Large intestine (tissue), 3 donors: ENCODE measurements around the gene MYD88. TPM values are rescaled to one million over a fixed set of nuclear protein-coding genes. Genes with fewer than 3 reads are reported as not detected.

ENCODE experiments used
- DNase-seq, 2 donors: peaks; one replicate each; pipeline versions ENCODE4 v3.0.0 to v3.0.0-alpha.2; 2013
- H3K27ac ChIP-seq: one replicate; pipeline ENCODE4 v1.5.1; 2013; ENCODE audit warnings: low read length
- H3K27me3 ChIP-seq: 2 replicates; pipeline ENCODE4 v1.6.1; 2013; ENCODE audit warnings: low read length; ENCODE audit not compliant: control insufficient read depth, insufficient read depth
- H3K36me3 ChIP-seq: 2 replicates; pipeline ENCODE4 v1.6.1; 2013; ENCODE audit warnings: low read length; ENCODE audit not compliant: control insufficient read depth, insufficient read depth
- H3K4me1 ChIP-seq: one replicate; pipeline ENCODE4 v1.6.1; 2013; ENCODE audit warnings: low read length; ENCODE audit not compliant: control insufficient read depth, insufficient read depth
- H3K4me3 ChIP-seq: one replicate; pipeline ENCODE4 v1.5.1; 2013; ENCODE audit warnings: low read length
- H3K9me3 ChIP-seq: one replicate; pipeline ENCODE4 v1.6.1; 2013; ENCODE audit warnings: mild to moderate bottlenecking, low read depth, low read length, moderate library complexity; ENCODE audit not compliant: control insufficient read depth
- WGBS: methylation state at CpG from one replicate; pipeline ENCODE4 v1.1.5; 2013; ENCODE audit warnings: low lambda C conversion rate; ENCODE audit not compliant: insufficient coverage; 5-methylcytosine and 5-hydroxymethylcytosine counted together
- polyA plus RNA-seq: library from polyadenylated mRNA; unstranded; fragments of 120-200 nt; gene quantifications from one replicate; pipeline ENCODE4 v1.2.1, GENCODE V29; 2013

The MYD88 gene
- polyA plus RNA-seq, 1 donor: 31.0 TPM

DNA sequence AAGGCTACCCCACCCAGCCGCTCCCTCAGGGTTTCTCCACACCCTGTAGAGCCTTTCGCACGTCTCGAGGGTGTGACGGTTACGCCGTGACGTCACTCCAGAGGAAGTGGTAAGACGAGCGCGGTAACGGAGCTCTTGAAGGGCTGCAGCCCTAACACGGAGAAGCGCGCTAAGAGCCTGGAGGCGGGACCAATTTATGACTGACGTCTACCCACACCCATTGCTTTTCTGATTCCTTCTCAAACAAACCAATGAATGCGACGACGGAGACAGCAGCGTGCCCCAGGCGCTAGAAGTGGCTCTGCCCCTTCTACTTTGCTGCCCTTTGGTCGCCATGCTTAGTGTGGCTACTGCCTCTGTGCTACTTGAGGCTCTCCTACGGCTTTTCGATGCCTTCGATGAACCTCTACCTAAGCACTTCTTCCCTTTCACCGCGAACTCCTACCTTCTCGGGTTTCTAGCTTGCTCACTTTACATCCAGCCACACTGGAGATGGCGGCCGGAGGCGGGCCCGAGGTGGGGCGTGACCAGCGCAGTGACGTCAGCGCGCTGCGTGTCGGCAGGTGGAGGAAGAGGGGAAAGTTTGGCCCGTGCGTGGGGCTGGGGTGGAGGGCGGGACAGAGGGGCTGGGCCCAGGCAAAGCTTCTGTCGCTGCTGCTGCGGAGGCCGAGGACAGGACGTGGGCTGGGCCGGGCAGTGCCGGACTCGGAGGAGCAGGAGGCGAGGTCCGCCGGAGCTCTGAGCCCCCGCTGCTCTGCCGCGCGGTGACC, 26.7 kb downstream of the MYD88 start, which contains the start of gene OXSR1:
Gene OXSR1 (plus strand): TSS at position 586 of the 770 bp plus-strand sequence. CDS start 340 bp downstream, outside the sequence.
- Histone ChIP-seq H3K9me3 (no peaks in the 10 kb centered on the region), H3K4me3 (peak within 1 kb of the TSS; percentile 60), H3K36me3 (no peaks in the 10 kb centered on the region), H3K27me3 (no peaks in the 10 kb centered on the region), H3K27ac (peak within 1 kb of the TSS; percentile 83), H3K4me1 (peaks cover 3% of the 10 kb centered on the region)
- whole genome bisulfite sequencing: no CpG with 5 or more reads among the region's 57 CpGs
- peak; percentile 100 for DNase-seq

DNA sequence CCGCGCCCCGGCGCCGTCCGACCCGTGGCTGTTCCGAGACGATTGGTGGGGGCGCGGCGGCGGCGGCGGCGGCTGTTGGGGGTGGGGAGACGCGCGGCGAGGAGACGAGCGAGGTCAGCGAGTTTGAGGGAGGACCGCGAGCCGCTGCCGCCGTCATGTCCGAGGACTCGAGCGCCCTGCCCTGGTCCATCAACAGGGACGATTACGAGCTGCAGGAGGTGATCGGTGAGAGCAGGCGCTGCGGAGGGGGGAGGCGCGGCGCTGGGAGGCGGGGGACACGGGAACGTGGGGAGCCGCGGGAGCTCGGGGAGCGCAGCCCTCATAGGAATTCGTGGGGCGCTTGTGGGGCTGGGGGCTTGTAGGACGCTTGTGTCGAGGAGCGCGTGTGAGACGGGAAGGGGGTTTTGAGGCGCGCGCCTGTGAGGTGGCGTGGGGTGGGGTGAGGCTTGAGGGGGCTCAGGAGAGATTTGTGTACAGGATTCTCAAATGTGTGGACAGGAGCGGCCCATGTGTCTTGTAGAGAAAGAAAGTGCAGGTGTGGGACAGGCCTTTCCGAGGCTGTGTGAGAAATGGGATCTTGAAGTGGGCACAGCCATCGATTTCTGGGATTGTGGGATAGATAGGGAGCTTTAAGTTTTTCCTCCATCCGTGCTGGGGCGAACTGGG, 27.4 kb downstream of the MYD88 start:
- no peaks in the 10 kb centered on the region for H3K36me3 ChIP-seq
- no CpG with 5 or more reads among the region's 62 CpGs for WGBS

DNA sequence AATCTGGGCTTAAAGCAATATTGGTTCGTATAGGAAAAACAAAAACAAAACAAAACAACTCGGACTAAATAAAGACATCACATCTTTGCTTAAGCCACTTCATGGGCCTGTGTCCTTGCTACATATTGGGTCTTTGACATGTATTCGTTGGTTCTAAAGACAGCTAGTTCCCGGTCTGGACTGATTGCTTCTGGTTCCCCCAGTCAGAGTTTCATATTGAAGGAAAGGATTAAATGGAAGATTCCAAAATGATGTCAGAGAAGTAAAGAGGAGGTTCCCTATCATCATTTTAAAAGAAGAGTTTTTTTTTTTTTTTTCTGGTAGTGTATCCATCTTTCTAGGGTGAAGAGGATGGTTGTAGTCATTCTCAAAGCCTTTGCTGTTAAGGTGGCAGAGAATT, 29.1 kb downstream of the MYD88 start:
- Histone ChIP-seq H3K27ac (no peak overlapping the region), H3K9me3 (no peaks in the 10 kb centered on the region), H3K4me3 (no peak overlapping the region), H3K4me1 (peaks cover 3% of the 10 kb centered on the region), H3K27me3 (no peaks in the 10 kb centered on the region), H3K36me3 (no peaks in the 10 kb centered on the region)
- 90% methylated on average over 2 of the region's 4 CpGs for WGBS
- DNase-seq: no peak

More for the DNA sequence above, 27.4 kb downstream of the MYD88 start:
- Histone ChIP-seq H3K4me3 (peak overlapping the region; percentile 60), H3K9me3 (no peaks in the 10 kb centered on the region), H3K4me1 (peaks cover 3% of the 10 kb centered on the region), H3K27ac (peak overlapping the region; percentile 83), H3K27me3 (no peaks in the 10 kb centered on the region)
- peak; percentile 12 to 63 for DNase-seq

DNA sequence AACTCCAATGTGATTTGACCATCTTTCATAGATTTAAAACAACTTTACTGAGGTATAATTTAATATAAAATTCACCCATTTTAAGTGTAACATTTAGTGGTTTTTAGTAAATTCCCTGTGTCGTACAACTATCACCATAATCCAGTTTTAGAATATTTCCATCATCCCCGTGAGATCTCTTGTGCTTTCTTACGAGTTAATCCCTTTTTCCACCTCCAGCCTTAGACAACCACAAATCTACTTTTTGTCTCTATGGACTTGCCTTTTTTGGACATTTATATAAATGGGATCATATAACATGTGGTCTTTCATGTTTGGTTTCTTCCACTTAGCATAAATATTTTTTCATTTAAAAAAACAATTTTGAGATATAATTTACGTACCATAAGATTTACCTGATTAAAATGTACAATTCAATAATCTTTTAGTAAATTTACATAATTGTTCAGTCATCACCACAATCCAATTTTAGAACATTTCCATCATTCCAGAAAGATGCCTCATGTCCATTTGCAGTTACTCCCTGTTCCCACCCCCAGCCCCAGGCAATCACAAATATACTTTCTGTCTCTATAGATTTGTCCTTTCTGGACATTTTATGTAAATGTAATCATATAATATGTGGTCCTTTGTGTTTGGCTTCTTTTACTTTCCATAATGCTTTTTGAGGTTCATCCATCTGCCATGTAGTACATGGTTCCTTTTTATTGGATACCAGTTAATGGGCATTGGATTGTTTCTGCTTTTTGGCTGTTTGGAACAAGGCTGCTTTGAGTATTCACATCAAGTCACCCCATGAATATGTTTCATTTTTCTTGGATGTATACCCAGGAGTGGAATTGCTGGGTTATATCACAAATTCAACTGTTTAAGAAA, 29.9 kb downstream of the MYD88 start:
- Histone ChIP-seq H3K4me1 (peaks cover 3% of the 10 kb centered on the region), H3K9me3 (no peaks in the 10 kb centered on the region), H3K27ac (no peak overlapping the region), H3K27me3 (no peaks in the 10 kb centered on the region), H3K4me3 (no peak overlapping the region), H3K36me3 (no peaks in the 10 kb centered on the region)
- DNase-seq: no peak
- WGBS: 96% methylated on average over 4 of the region's 4 CpGs

DNA sequence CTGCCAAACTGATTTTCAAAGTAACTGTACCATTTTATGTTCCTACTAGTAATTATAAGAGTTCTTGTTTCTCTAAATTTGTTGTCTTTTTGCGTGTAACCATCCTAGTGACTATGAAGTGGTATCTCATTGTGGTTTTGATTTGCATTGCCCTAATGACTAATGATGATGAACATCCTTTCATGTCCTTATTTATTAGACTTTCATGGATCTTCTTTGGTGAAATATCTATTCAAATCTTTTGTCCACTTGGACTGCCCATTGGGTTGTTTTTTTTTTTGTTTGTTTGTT, 30.5 kb downstream of the MYD88 start:
- Histone ChIP-seq H3K27ac (no peak overlapping the region), H3K4me1 (peaks cover 2% of the 10 kb centered on the region), H3K36me3 (no peaks in the 10 kb centered on the region), H3K9me3 (no peaks in the 10 kb centered on the region), H3K27me3 (no peaks in the 10 kb centered on the region), H3K4me3 (no peak overlapping the region)
- WGBS: no CpG with 5 or more reads among the region's 1 CpG
- DNase-seq: no peak

DNA sequence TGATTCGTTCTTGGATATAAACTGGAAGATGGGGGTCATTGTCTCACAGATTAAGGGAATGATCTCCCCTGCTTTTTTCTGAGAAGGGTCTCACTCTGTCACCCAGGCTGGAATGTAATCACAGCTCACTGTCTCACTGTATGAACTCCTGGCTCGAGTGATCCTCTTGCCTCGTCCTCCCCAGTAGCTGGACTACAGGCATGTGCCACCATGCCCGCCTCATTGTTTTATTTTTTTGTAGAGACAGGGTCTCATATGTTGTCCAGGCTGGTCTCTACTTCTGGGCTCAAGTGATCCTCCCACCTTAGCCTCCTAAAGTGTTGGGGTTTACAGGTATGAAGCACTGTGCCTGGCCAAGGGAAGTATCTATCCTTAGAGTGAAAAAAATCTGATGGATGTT, 32.3 kb downstream of the MYD88 start:
- Histone ChIP-seq H3K27me3 (no peaks in the 10 kb centered on the region), H3K4me3 (no peak overlapping the region), H3K27ac (no peak overlapping the region), H3K9me3 (no peaks in the 10 kb centered on the region), H3K4me1 (no peaks in the 10 kb centered on the region), H3K36me3 (no peaks in the 10 kb centered on the region)
- WGBS: no CpG with 5 or more reads among the region's 4 CpGs
- no peak for DNase-seq

DNA sequence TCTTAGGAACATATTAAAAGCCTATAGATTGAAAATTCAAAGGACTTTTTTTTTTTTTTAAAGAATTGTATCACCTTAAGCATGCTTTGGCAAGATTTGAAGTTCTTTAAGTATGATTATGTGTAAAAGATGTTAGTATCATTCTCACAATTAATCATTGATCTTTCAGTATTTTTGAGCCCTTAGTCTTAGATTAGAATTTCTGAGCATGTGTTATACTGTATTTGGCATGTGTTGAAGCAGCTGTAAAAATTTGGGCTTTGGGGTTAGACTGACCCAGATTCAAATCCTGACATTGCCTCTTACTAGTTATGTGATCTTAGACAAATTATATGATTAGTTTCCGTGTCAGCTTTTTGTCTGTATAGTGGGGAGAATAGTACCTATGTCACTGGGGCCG, 33.2 kb downstream of the MYD88 start:
- Histone ChIP-seq H3K27me3 (no peaks in the 10 kb centered on the region), H3K9me3 (no peaks in the 10 kb centered on the region), H3K36me3 (no peaks in the 10 kb centered on the region), H3K27ac (no peak overlapping the region), H3K4me3 (no peak overlapping the region), H3K4me1 (no peaks in the 10 kb centered on the region)
- no peak for DNase-seq
- WGBS: no CpG with 5 or more reads among the region's 2 CpGs

DNA sequence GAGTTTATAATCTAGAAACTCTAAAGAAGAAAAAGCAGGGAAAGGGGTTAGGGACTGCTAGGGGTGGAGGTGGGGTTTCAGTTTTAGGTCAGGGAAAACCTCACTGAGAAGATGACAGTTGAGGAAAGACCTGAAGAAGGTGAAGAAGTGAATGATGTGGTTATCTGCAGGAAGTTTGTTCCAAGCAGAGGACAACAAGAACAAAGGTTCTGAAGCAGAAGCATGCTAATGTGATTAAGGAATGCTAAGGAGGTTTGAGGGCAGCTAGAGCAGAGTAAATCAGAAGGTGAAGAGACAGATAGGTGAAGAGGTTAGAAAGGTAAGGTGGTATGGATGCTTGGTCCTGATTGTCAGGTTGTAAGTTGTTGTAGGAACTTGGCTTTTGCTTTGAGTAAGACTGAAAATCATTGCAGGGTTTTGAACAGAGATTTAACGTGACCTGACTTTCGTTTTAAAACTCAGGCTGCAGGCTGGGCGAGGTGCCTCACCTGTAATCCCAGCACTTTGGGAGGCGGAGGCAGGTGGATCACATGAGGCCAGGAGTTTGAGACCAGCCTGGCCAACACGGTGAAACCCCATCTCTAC, 35.5 kb downstream of the MYD88 start:
- H3K27ac ChIP-seq: no peak overlapping the region
- no peak for DNase-seq
- H3K9me3 ChIP-seq: no peaks in the 10 kb centered on the region
- H3K36me3 ChIP-seq: no peaks in the 10 kb centered on the region
- WGBS: no CpG with 5 or more reads among the region's 5 CpGs
- H3K4me3 ChIP-seq: no peak overlapping the region
- no peaks in the 10 kb centered on the region for H3K27me3 ChIP-seq
- H3K4me1 ChIP-seq: no peaks in the 10 kb centered on the region

DNA sequence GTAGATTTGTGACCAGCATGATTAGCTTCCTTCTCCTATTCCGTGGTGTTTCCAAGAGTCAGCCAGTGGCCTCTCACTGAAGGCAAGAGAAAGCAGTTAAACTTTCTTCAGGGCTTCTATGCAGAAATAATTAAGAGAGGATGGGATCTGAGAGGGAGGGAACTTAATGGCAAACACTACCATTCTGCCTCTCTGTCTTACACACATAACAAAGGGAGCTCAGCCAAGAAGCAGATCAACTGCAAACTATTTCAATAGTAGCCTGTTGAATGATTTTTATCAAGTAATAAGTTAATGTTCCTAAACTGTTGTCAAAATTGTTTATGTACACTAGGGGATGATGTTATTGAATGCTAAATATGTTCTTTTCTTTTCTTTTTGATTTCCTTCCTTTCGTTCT, 38.7 kb downstream of the MYD88 start:
- Histone ChIP-seq H3K9me3 (no peaks in the 10 kb centered on the region), H3K4me3 (no peak overlapping the region), H3K36me3 (peaks cover 4% of the 10 kb centered on the region), H3K27ac (no peak overlapping the region), H3K4me1 (no peaks in the 10 kb centered on the region), H3K27me3 (no peaks in the 10 kb centered on the region)
- WGBS: 100% methylated on average over 1 of the region's 2 CpGs
- DNase-seq: no peak

DNA sequence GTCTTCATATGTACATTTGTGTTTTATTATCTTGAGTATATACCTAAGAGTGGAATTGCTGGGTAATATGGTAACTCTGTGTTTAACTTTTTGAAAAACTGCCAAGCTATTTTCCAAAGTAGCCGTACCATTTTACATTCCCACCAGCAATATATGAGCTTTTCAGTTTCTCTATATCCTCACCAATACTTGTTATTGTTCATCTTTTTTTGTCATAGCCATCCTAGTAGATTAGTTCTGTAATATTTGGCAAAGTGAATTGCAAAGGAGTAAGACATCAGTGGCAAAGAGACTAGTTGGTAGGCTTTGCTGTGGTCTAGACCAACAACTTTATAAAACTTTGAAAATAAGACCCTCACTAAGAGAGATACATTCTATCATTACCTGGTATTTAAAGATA, 48.3 kb downstream of the MYD88 start:
- H3K27me3 ChIP-seq: no peaks in the 10 kb centered on the region
- H3K4me3 ChIP-seq: no peak overlapping the region
- no peak for DNase-seq
- H3K27ac ChIP-seq: no peak overlapping the region
- H3K4me1 ChIP-seq: no peaks in the 10 kb centered on the region
- H3K36me3 ChIP-seq: peaks cover 10% of the 10 kb centered on the region
- WGBS: 100% methylated on average over 1 of the region's 1 CpG
- no peaks in the 10 kb centered on the region for H3K9me3 ChIP-seq
